Stimulated activated CD4-positive, alpha-beta T cell treated with anti-CD3 and anti-CD28 coated beads, Interleukin-4, amount 100 ng/mL, for 4 hours (primary cell): ENCODE results near the gene IL17B.

ENCODE experiments used
- DNase-seq, 2 experiments: peaks; one replicate each; pipeline ENCODE4 v3.0.0-alpha.2; 2020

Gene IL17B, protein sequence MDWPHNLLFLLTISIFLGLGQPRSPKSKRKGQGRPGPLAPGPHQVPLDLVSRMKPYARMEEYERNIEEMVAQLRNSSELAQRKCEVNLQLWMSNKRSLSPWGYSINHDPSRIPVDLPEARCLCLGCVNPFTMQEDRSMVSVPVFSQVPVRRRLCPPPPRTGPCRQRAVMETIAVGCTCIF

DNA sequence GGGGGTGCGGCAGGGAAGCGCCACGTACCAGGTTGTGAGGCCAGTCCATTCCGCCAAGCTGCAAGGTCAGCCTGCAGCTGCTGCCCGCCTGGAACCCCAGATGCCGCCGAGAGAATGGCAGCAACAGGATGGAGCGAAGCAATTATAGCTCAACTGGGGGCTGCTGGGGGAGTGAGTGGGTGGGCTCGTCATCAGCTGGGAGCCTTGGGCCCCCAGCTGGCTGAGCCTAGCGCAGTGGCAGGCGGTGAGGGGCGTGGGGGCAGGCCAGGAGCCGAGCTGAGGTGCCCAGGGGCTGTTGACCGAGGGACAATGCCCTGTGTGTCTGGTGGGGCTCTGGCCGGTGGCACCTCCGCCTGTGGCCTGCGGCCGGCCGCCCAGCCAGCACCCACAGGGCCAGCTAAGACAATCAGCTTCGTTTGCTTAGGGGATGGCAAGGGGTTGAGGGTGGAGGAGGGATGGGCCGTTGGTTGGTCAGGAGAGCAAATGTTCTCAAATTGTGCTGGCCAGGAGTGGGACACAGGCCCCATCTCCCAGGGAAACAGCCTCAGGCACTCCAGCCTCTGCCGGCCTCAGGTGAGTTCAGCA is at the start of gene IL17B:
Gene IL17B (minus strand): TSS at position 116 of the 585 bp plus-strand sequence. CDS start 67 bp downstream, at position 49.
- DNase-seq, result no peak

DNA sequence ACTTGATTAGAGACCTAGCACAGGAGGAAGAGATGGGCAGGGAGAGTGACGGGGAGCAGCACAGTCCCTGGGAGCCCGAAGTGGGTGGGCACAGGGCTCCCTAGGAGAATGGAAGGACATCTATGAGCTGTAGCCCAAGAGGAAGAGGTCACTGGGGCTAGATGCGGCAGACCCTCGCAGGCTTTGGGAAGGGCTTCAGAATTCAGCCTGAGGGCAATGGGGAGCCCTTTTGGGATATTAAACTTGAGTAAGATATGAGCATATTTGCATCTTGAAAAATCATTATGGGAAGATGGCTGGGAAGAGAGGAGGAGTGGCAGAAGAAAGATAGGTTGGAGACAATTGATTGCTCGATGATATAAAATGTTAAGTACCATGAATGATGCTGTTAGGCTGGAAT is 48.9 kb upstream of the IL17B start:
- DNase-seq, result no peak

DNA sequence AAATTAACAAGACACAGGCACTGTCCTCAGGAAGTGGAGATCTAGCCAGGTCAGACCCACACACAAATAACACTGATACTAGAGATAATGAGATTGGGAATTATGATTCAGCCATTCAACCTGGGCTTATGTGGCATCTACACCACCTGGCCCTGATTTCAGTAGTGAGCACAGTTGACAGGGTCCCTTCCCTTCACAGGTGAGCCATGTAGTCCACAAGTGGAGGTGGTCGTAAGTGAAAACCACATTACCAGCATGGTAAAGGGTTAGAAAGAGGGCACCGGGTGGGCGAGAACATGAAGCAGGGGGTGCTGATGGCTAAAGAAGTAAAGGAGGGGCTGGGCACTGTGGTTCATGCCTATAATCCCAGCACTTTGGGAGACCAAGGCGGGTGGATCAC is 48.3 kb upstream of the IL17B start:
- no peak for DNase-seq

DNA sequence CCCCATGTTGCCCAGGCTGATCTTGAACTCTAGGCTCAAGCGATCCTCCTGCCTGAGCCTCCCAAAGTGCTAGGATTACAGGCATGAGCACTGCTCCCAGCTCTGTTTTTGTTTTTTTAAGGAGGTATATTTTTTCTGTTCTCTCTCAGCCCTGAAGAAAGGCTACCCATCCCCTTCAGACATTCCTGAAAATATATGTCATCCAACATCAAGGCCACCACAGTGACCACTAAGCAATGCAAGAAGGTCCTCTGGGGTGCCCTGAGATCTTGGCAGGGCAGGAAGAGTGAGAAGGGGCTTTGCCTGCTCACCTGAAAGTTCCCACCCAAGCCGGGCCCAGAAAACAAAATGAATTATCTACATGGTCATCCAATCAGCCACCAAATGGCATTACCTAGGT is 47.8 kb upstream of the IL17B start:
- no peak for DNase-seq

DNA sequence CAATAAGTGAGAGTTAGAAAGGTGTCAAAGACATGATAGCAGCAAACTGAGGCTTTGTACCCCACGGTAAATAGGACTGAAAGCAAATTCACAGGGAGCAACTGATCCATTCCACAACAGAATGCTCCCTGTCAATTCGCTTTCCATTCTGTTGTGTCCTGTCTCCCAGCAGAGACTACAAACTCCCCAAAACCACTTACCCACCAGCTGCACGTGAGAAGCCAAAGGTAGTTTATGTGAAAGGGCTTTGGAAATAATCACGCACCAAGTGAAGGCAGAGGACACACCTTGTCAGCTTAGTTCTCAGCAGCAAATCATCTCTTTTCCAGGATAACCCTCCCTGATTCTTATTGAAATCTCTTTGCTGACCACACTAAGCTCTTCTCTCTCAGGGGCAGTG is 46.6 kb upstream of the IL17B start:
- no peak for DNase-seq

DNA sequence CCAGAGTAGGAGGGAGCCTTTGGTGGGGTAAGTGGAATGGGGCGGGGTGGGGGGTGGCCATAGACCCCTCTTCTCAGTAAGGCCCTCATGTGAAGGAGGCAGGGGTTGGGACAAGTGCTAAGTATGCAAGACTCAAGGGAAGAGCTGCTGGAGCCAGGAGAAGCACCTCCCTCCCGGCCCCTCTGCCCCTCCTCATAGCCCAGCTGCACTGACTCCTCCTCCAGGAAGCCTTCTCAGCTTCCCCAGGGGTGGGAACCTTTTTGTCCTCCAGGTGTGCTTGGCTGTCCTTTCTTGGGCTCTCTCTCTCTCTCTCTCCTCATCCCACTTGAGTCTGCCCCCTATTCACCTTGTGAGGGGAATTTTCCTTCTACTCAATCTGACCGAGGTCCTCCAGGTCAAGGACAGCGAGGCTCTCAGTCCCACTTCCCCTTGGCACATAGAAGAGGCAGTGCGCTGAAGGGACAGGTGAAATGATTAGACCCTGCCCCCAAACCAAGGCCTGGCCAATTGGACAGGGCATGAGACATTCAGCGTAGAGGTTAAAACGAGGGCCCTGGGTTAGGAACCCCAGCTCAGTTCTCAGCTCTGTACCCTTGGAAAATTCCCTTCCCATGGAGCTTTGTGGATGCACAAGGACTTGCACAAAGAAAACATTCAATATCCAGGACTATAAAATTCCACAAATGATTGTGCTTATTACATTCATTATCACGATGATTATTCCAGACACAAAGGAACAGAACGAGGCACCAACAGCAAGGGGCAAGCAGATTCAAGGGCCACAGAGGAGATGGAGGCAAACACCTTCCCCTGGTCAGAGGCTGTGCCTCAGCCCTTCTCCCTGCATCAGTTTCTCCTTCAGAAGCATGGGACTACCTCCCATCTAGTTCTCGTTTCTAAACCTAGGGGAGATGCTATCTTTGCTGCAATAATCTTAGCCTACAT is 45.6 kb upstream of the IL17B start:
- no peak for DNase-seq

DNA sequence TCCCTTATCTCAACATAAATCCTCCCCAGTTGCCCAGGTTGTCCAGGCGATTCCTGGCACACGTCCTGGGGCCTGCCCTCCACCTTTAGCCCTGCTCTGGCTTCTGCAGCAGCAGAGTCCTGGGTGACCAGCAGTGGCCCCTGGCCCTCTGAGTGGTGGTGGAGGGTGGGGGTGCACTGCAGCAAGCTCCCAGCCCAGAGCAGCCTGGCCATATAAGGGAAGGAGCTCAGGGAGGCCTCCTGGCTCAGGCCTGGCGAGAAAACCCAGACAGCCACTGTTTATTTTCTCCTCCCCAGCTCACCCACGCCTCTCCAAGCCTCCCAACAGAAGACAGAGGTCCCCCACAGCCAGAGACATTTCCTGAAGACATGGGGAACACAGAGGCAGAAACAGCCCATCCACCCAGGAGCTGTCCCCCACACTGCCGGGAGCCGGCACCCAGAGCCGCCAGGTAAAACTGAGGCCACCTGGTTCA is 44.7 kb upstream of the IL17B start:
- DNase-seq, result no peak

DNA sequence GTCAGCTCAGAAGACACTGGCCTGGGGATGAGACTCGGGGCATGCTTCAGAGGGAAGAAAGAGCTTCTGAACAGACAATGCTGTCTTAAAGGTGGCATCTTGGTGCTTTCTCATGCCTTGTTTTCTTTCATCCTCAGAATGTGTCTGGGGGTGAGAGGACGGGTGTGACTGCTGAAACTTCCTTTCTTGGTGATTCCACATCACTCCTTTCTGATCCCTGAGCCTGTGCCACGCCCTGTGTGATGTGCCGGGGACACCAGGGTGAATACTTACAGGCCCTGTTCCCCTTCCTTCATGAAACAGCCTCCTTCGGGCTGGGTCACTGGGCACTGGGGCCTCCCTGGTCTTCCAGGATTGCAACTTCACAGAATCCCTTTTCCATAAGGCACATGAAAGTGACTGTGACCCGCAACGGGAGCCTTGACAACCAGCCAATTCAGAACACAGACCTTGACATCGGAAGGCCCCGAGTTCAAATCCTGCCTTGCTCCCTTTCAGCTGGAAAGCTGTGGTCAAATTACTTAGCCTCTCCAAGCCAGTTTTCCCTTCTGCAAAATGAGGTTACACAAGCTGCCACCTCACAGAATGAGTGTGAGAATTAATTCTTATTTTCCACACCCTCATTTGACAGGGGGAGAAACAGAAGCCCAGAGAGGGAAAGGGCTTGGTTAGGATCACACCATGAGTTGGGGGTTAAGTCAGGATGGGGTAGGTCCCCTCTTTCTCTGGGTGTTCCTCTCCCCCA is 44.1 kb upstream of the IL17B start:
- no peak for DNase-seq

DNA sequence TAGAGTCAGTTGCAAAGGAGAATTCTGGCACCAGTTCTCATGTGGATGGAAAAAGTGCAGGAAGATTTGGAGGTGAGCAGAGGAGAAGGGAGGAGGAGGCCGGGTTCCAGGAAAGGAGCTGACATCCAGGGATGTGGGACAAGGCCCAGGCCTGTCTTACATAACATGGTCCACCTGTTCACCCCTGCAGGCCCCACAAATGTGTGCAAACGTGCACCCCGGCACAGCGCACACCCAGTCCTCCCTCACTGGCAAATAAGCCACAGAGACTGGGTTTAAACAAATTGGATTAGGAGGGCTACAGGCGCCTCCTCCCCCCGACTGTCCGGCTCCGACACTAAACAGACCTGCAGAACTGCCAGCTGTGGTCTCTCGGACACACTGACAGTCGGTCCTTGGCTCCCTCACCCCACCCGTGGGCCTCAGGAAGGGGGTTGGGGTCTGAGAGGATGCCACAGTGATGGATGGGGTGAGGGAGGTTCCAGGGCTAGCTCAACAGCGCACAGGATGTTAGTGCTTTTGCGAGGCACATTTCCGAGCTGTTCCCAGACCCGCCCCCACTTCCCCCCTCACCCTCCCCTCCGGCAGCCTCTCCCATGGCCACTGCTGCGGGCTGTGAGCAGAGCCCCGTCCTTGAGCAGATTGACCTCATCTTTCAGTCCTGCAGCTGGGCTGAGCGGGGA is 43.4 kb upstream of the IL17B start:
- no peak for DNase-seq

DNA sequence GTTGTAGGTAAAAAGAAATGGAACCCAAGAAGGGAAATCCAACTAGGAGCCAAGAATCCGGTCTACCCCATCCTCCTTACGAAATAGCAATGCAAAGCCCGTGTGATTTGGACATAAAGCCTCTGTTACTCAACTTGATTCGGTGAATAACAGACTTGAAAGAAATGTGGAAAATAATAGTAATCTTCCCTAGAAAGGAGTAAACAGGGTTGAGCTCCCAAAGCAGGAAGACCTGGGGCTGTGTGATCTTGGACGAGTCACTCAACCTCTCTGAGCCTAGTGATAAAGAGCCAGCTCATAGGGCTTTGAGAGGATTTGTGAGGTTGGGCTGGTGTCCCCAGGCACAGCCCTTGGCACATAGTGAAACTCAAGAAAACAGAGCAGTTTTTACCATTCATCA is 42.7 kb upstream of the IL17B start:
- no peak for DNase-seq

DNA sequence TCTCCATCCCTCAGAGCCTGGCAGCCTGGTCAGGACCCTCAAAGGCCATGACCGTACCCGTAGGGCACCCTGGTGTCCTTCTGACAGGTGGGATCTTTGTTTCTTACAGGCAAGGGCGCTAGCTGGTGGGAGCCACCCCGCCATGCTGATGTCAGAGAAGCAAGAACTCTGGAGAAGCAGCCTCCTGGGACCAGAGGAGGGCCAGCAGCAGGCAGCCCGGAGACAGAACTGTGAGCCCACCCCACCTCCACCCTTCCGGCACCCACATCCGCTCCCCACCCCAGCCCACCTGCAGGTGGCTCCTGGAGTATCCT is 42.2 kb upstream of the IL17B start:
- no peak for DNase-seq

DNA sequence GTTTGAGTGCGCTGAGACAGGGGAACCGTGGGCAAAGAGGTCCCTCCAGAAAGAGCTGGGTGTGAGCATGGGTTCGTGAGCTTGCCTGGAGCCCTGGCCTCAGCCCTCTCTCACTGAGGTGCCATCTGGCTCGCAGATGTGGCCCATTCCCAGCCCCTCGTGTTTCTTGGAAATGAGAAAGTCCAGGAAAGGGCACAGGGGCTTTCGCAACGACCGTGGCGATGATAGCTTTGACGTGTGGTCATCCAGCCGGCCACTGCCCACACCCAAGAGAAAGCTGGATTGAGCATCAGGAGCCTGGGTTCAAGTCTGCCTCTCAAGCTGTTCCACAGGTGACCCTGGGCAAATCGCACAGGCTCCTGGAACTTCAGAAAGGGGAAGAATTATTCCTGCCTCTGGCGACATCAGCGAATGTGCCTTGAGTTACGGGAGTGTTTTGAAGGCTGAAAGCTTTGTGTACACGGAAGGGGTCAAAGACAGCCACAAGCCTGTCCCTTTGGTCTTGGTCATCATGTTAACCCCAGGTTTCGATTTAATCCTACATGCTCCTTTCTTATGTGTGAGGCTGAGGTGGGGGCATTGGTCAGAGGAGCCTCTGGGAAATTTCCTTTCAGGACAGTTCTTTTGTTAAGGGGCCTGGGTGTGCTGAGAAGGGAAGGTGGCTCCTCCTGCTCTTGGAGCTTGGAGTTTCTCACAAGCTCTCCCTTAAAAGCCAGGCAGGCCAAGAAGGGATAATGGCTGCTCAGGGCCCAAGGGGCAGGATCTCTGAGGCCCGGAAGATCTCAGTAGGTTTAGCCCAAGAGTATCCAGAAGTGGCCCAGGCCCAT is 41.7 kb upstream of the IL17B start:
- no peak for DNase-seq

DNA sequence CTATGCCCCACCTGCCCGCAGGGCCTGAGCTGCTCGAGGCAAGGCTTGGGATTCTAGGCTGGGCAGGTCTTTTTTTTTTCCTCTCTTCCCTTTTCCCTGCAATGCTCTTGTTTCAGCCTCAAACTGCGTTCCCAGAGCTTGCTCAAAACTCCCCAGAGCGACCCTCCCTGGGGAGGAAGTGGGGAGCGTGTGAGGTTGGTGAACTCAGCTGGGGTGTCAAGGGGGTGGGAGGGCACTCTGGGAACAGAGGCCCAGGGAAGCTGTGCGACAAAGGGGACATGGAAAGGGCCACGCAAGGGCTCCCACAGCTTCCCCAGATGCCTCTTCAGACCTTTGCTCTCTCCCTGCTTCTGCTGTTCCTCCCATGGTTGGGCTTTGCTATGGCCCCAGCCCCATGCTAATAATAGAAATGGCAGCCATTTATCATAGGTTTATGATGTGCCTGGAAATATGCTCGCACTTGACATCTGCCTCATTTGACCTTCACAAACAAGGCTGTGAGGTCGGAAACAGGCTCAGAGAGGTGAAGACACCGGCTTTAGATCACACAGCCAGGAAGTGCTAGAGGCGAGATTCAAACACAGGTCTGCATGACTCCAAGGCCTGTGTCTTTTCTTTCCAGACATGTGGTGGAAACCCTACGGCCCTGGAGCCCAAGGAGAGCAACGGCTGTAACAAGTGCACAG is 40.9 kb upstream of the IL17B start:
- no peak for DNase-seq

DNA sequence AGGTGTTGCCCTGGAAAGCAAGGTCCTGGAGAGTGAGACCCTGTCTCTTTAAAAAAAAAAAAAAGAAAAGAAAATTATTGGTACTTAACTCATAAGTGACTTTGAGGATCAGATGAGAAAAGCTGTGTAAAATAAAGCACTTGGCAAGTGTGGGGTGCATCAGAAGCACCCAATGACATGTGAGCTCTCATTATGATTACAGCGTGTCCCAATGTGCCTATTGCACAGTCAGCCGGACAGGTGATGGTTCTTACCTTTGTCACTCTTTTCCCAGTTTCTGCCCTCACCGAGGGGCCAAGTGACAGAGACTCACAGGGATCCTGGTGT is 40.4 kb upstream of the IL17B start:
- no peak for DNase-seq

DNA sequence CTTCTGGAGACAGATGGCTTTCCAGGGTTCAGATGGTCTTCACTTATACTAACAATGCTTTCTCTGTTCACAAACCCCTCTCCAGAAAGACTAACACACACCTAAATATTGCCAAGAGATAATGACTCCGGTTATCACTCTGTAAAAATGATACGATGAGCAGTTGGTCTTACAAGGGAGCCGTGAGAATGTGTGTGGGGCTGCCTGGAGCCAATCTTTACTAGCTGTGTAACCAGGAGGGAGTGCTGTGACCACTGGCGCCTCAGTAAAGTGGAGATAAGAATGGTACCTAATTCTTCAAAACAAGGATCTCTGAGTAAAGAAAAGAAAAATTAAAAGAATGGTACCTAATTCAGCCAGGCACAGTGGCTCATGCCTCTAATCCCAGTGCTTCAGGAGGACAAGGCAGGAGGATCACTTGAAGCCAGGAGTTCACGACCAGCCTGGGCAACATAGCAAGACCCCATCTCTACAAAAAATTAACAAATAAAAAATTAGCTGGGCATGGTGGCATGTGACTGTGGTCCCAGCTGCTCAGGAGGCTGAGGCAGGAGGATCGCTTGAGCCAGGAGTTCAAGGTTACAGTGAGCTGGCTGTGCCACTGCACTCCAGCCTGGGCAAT is 39.9 kb upstream of the IL17B start:
- DNase-seq, result no peak

DNA sequence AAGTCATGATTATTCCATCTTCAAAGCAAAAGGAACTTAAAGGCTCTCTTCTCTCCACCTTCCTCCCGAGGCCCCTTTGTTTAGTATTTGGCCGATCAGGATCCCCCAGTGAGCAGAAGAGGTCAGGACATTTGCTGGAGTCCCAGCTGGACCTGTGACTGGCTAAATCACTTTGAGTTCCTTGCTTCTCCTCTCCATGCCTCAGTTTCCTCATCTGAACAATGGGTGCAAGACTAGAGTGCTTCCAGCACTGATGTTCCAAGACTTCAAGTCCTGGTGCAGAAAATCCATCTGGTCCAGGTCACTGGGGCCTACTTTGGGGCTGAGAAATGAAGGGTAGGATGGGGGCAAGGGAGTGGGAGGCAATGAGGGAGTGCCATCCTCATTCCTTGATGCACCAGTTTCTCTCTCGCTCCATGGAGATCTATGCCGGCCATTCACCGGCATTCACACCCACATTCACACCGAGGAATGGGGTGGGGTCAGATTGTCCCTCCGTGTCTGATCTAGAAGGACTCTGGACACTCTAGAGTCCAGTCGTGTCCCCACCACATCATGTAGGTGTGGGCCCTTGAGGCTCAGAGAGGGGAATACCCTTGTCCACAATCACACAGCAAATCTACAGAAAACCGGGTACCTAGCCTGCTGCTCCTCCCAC is 38.7 kb upstream of the IL17B start:
- DNase-seq, result no peak

DNA sequence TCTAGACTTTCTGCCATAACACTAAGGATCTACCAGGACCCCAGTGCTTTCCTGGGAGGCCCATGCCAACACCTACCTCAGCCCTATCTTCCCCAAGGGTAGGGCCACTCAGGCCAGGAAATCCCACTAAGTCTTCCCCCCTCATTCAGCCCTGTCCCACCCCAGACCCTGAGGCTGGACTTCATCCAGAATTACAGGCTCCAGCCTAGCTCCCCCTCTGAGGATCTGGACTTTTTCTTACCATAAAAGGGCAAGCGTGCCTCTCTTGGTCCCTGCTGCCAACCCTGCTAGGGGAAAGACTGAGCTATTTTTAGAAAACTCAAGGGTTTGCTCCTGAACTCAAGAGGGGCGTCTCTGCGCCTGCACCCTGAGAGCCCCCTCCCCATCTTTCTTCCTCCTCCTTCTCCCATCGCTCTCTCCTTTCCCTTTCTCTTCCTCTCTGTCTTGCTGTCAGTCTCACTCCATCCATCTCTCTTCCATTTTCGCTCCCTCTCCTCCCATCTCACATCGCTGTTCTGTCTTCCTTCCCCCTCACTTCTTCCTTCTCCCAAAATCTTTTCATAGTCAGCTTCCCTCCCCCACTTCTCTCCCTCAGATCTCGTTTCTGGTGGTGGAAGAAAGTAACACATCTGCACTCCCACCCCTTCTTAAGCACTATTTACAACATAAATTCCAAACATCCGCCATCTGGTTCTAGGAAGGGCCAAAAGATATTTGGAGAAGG is 38.1 kb upstream of the IL17B start:
- DNase-seq, result no peak

DNA sequence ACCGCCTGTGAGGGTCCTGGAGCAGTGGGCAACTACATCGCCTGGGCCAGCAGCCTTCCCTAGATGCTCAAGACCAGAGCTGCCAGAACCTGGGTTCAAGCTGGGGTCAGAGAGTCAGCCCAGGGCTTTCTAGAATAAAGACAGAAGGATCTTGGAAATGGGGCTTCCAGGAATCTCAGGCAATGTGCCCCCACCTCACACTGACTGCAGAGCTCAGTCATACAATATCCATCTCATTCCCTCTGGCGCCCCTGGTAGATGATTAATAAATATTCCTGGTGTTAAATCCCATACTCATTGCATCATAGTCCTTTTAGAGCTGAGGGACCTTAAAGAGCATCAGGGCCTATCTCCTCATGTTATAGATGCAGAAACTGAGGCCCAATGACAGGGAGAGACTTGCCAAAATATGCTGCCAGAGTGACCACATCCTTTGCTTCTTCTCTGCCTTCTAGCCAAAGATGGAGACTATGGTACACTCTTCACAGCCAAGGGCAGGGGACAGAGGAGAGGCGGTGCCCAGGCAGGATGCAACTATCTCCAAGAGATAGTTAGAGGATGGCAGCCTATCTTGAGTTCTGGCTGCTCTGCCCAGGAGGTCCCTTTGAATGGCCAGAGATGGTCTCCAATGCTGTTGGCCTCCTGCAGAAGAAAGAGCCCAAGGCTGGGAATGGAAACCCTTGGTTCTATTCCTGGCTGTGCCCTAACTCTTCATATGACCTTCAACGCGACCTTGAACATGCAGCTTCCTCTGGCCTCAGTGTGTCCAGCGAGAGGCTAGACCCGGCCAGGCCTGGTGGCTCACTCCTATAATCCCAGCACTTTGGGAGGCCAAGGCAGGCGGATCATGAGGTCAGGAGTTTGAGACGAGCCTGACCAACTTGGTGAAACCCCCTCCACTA is 36.2 kb upstream of the IL17B start:
- DNase-seq, result no peak
